K562 (cell line): ENCODE results near the gene RNF26. TPM values are rescaled to one million over a fixed set of nuclear protein-coding genes. Genes with fewer than 3 reads are reported as not detected.

Source experiments
- AFF1 ChIP-seq, 2 experiments: fragments of 450-650 bp; IDR thresholded peaks; 2 replicates each; pipeline ENCODE4 v1.6.1; 2018; ENCODE audit warnings: mild to moderate bottlenecking in 2 of 2, low read depth in 1 of 2; ENCODE audit not compliant: partially characterized antibody in 2 of 2
- ATF1 ChIP-seq, 2 experiments: fragments of 450-650 bp in 1 of 2; IDR thresholded peaks; 2 replicates each; pipeline ENCODE4 v1.6.1; 2016; ENCODE audit warnings: missing compliant biosample characterization in 1 of 2, missing genetic modification characterization in 1 of 2
- ATF3 ChIP-seq, 2 experiments: fragments of 450-650 bp in 1 of 2; sonication (generic) in 1 of 2; formaldehyde crosslinking in 1 of 2; IDR thresholded peaks in 1 of 2; conservative IDR thresholded peaks in 1 of 2; 2 replicates each; pipeline versions ENCODE4 v1.6.1 to v1.8.1; 2016 to 2023; ENCODE audit warnings: mild to moderate bottlenecking in 2 of 2, moderate library complexity in 2 of 2, inconsistent platforms in 1 of 2, missing genetic modification reagents in 1 of 2
- BHLHE40 ChIP-seq: IDR thresholded peaks from 2 replicates; pipeline ENCODE4 v1.6.1; 2011; ENCODE audit warnings: low read length, improper control_type of control experiment
- CEBPZ ChIP-seq: fragments of 150-350 bp; IDR thresholded peaks from 2 replicates; pipeline ENCODE4 v1.6.1; 2014; ENCODE audit warnings: low read depth, mild to moderate bottlenecking, low read length, borderline replicate concordance
- MCM3 ChIP-seq: fragments of 450-650 bp; IDR thresholded peaks from 2 replicates; pipeline ENCODE4 v1.6.1; 2016
- MYC ChIP-seq, 2 experiments: fragments of 250-450 bp in 1 of 2; sonication (Bioruptor Pico) in 1 of 2; IDR thresholded peaks; 2 replicates each; pipeline versions ENCODE4 v1.5.1 to v1.6.1; 2012 to 2021; ENCODE audit warnings: low read depth in 2 of 2, borderline replicate concordance in 1 of 2, improper control_type of control experiment in 1 of 2, low read length in 1 of 2, mild to moderate bottlenecking in 1 of 2, moderate library complexity in 1 of 2
- NR2C2 ChIP-seq, 2 experiments: fragments of 200-800 bp in 1 of 2; sonication (Bioruptor generic) in 1 of 2; sonication (generic) in 1 of 2; formaldehyde crosslinking in 1 of 2; IDR thresholded peaks; 2 replicates each; pipeline versions ENCODE4 v1.6.1 to v1.8.0; 2016 to 2022; ENCODE audit warnings: mild to moderate bottlenecking in 1 of 2, missing compliant biosample characterization in 1 of 2, missing genetic modification characterization in 1 of 2, missing genetic modification reagents in 1 of 2
- RHOXF2B ChIP-seq: fragments of 250-450 bp; sonication (Bioruptor Pico); conservative IDR thresholded peaks from 2 replicates; pipeline ENCODE4 v1.5.1; 2021
- ZBTB26 ChIP-seq: fragments of 450-650 bp; formaldehyde crosslinking; IDR thresholded peaks from 2 replicates; pipeline ENCODE4 v1.4.0; 2022; ENCODE audit warnings: missing genetic modification characterization
- ZBTB34 ChIP-seq: fragments of 250-450 bp; sonication (Bioruptor Pico); IDR thresholded peaks from 2 replicates; pipeline ENCODE4 v1.8.0; 2021; ENCODE audit warnings: mild to moderate bottlenecking, moderate library complexity
- ZNF316 ChIP-seq: fragments of 450-650 bp; IDR thresholded peaks from 2 replicates; pipeline ENCODE4 v1.6.1; 2016
- ZNF551 ChIP-seq: fragments of 250-450 bp; sonication (Bioruptor Pico); IDR thresholded peaks from 2 replicates; pipeline ENCODE4 v1.5.0; 2021; ENCODE audit warnings: mild to moderate bottlenecking, moderate library complexity
- ZNF695 ChIP-seq: fragments of 450-650 bp; formaldehyde crosslinking; IDR thresholded peaks from 2 replicates; pipeline ENCODE4 v1.4.0; 2020; ENCODE audit warnings: mild to moderate bottlenecking, moderate library complexity
- polyA plus RNA-seq, 8 experiments: library from polyadenylated mRNA; depleted of rRNA in 4 of 8; stranded (reverse) in 5 of 8; unstranded in 3 of 8; fragments of >200 nt; fragmentation: Nextera tagmentation in 2 of 8; fragmentation: Illumina TruSeq in 1 of 8; extraction: Ambion mirVana in 2 of 8; extraction: Trizol in 1 of 8; gene quantifications; 2 replicates each; pipeline versions ENCODE4 v1.2.1 to v1.2.3, GENCODE V29; 2011 to 2014; ENCODE audit warnings: inconsistent platforms in 1 of 8, missing spikeins in 1 of 8
- total RNA-seq, 7 experiments: library from RNA; depleted of rRNA in 6 of 7; stranded (reverse); fragments of >200 nt in 6 of 7; fragmentation: Illumina TruSeq in 2 of 7; extraction: Trizol in 2 of 7; gene quantifications; 2 replicates each; pipeline versions ENCODE4 v1.2.1 to v1.2.3, GENCODE V29; 2011 to 2021; ENCODE audit warnings: low replicate concordance in 1 of 7

The RNF26 gene
- total and polyA plus RNA-seq, 9 of the 15 experiments (the other 6 are each of a cell fraction or from before 2014, with no cell fraction given) = 5.3 to 53.6 (median 12.7) TPM

GRCh38 chr11:119381181-119381988 lies 47.1 kb downstream of the RNF26 start, which contains the start of gene USP2 (continued):
- TF ChIP-seq ZNF316 (no peak), NR2C2 (CRISPR knock-in tag; IDR thresholded peaks at IDR 0.05) (no peak), NR2C2 (tag; IDR thresholded peaks at IDR 0.05) (no peak), ATF1 (CRISPR knock-in tag; IDR thresholded peaks at IDR 0.05) (peak; percentile 71), ATF1 (tag; IDR thresholded peaks at IDR 0.05) (peak; percentile 98), BHLHE40 (peak; percentile 66; the same call in 1 of the 2 replicates), MYC (IDR thresholded peaks at IDR 0.05; ENCODE audit: low read depth, low read length) (peak; percentile 92), MYC (CRISPR knock-in tag; IDR thresholded peaks at IDR 0.05; ENCODE audit: borderline replicate concordance, low read depth) (no peak), ZBTB26 (no peak), RHOXF2B (CRISPR knock-in tag) (no peak), CEBPZ (no peak), AFF1 (IDR thresholded peaks at IDR 0.05; ENCODE audit: low read depth in 1 of 2, partially characterized antibody in 2 of 2) (no peak), ZNF551 (CRISPR knock-in tag) (no peak), ZNF695 (CRISPR knock-in tag) (no peak), ATF3 (IDR thresholded peaks at IDR 0.05) (peak; percentile 55), ATF3 (CRISPR knock-in tag; conservative IDR thresholded peaks at IDR 0.05) (peak; percentile 42; the same call in 1 of the 2 replicates), ZBTB34 (CRISPR knock-in tag) (no peak), MCM3 (no peak)
